ENCODE data around the gene SLC9A9. TPM values are rescaled to one million over a fixed set of nuclear protein-coding genes. Genes with fewer than 3 reads are reported as not detected.
A peak's percentile ranks its signal among the peaks of the same experiment; 100 is the strongest.
"Not testable (repeated sequence)": the region's sequence is repeated elsewhere in the genome, so short reads cannot be mapped to it uniquely, and the experiment has no call there.

Gene SLC9A9
- polyA plus RNA-seq (ENCODE audit: insufficient read length in 10 of 10), result 10 to 100 TPM; 10.5 to 14.8 (median 12.2) TPM
- long read RNA-seq, donor 1, partial matches to known transcripts, result 0 of 2 reads
- long read RNA-seq, donor 1, other reads (novel, unspliced or antisense), result 0 of 2 reads
- long read RNA-seq, donor 2, partial matches to known transcripts, result 0 of 1 reads
- long read RNA-seq, donor 2, other reads (novel, unspliced or antisense), result 0 of 1 reads
- long read RNA-seq, donor 3, result 0 reads
- long read RNA-seq, donor 4, result 0 reads
- long read RNA-seq, donor 5, partial matches to known transcripts, result 5 of 6 reads
- long read RNA-seq, donor 5, other reads (novel, unspliced or antisense), result 0 of 6 reads
- long read RNA-seq, donor 6, partial matches to known transcripts, result 0 of 2 reads
- long read RNA-seq, donor 6, other reads (novel, unspliced or antisense), result 0 of 2 reads
- long read RNA-seq, donor 7, partial matches to known transcripts, result 0 of 1 reads
- long read RNA-seq, donor 7, other reads (novel, unspliced or antisense), result 0 of 1 reads
- long read RNA-seq, donor 8, partial matches to known transcripts, result 0 of 2 reads
- long read RNA-seq, donor 8, other reads (novel, unspliced or antisense), result 0 of 2 reads
- long read RNA-seq, donor 9, result 0 reads

GRCh38 chr3:143847787-143848631 lies at the start of gene SLC9A9:
Gene SLC9A9, minus strand, starts transcription at chr3:143848468. Its CDS starts 146 bp downstream, at chr3:143848322.
- peak; percentile 71 to 88 (median 74) for DNase-seq

- no peak for DNase-seq
These were observed 49.5 kb upstream of the SLC9A9 start for GRCh38 chr3:143897576-143898295.

GRCh38 chr3:143896486-143896885 lies 48.2 kb upstream of the SLC9A9 start:
- no peak for DNase-seq

- DNase-seq, result no peak
These were observed 47.5 kb upstream of the SLC9A9 start for GRCh38 chr3:143895805-143896204.

GRCh38 chr3:143888846-143889245 lies 40.6 kb upstream of the SLC9A9 start:
- DNase-seq, result no peak

GRCh38 chr3:143888166-143888565 lies 39.9 kb upstream of the SLC9A9 start:
- DNase-seq, result no peak

- peak in 2 of 3 donors; percentile 29 to 52 for DNase-seq
These were observed 37.6 kb upstream of the SLC9A9 start for GRCh38 chr3:143885780-143886427.

GRCh38 chr3:143884861-143885260 lies 36.6 kb upstream of the SLC9A9 start:
- DNase-seq, result peak in 2 of 3 donors; percentile 43 to 59

GRCh38 chr3:143883151-143883550 lies 34.9 kb upstream of the SLC9A9 start:
- DNase-seq, result no peak

GRCh38 chr3:143881095-143881494 lies 32.8 kb upstream of the SLC9A9 start:
- DNase-seq, result no peak

- no peak for DNase-seq
These were observed 27.3 kb upstream of the SLC9A9 start for GRCh38 chr3:143875546-143875945.

GRCh38 chr3:143873553-143873952 lies 25.3 kb upstream of the SLC9A9 start:
- DNase-seq, result not testable (repeated sequence)

- no peak for DNase-seq
These were observed 17.0 kb upstream of the SLC9A9 start for GRCh38 chr3:143865302-143865701.

GRCh38 chr3:143859465-143860203 lies 11.4 kb upstream of the SLC9A9 start:
- no peak for DNase-seq

GRCh38 chr3:143856252-143856970 lies 8.1 kb upstream of the SLC9A9 start:
- DNase-seq, result peak in 1 of 3 donors; percentile 40

- DNase-seq, result no peak
These were observed 6.9 kb upstream of the SLC9A9 start for GRCh38 chr3:143855183-143855582.

- no peak for DNase-seq
These were observed 3.2 kb upstream of the SLC9A9 start for GRCh38 chr3:143851331-143852017.

GRCh38 chr3:143850877-143851276 lies 2.6 kb upstream of the SLC9A9 start:
- no peak for DNase-seq

Measured in muscle of back (tissue), 13 donors.